Forelimb muscle (tissue), 1 donor: Measurements from ENCODE around the gene PKNOX2. TPM values are rescaled to one million over a fixed set of nuclear protein-coding genes. Genes with fewer than 3 reads are reported as not detected.

Source experiments
- DNase-seq: peaks from one replicate; pipeline ENCODE4 v3.0.0-alpha.2; 2013; ENCODE audit warnings: low read depth
- polyA plus RNA-seq: library from polyadenylated mRNA; unstranded; fragments of 120-200 nt; gene quantifications from one replicate; pipeline ENCODE4 v1.2.1, GENCODE V29; 2013; ENCODE audit not compliant: insufficient read length

Gene PKNOX2
- polyA plus RNA-seq, 1 donor, result 27.6 TPM

DNA sequence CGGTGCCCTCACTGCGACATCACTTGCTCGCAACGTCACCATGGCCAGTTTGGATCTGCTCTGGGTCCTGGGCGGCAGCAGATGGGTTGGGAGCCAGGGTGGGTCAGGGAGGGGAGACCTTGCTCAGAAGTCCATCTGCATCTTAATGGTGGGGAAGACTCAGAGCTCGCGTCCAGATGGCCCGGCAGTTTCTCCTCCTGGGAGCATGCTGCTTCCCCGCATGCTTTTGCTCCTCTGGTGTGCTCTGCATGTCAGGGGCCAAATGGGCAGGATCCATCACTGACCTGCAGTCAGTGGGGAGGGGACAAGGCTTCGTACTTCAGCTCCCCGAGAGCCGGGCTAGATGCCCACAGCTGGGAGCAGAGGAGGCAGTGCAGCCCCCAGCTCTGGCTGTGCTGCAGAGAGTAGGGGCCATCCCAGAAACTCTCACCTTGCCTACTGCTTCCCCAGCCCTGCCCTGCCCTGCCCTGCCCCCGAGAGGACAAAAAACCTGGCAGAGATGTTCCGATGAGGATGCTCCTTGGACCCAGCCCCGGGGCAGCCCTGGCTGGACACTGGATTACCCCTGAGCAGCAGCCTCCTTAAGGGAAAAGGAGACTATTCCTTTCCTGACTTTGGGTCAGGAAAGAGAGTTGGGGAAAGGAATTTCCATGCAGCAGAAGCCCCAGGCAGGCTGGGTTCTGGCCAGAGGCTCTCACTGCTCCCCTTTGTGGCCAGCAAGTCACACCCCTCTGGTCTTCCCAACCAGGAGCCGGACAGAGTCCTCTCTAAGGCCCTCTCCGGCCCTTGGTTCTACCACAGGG is 149.9 kb downstream of the PKNOX2 start:
- no peak for DNase-seq

GRCh38 chr11:125315079-125315740 is 150.7 kb downstream of the PKNOX2 start:
- DNase-seq, result no peak

DNA sequence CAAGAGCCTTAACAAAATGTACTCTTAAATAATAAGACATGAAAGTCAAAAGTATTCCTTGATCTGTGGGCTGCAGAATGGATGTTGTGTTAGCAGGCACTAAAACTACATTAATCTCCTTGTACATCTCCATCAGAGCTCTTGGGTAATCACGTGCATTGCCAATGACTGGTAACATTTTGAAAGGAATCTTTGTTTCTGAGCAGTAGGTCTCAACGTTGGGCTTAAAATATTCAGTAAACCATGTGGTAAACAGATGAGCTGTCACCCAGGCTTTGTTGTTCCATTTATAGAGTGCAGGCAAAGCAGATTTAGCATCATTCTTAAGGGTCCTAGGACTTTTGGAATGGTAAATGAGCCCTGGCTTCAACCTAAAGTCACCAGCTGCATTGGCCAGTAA is 152.9 kb downstream of the PKNOX2 start:
- no peak for DNase-seq

DNA sequence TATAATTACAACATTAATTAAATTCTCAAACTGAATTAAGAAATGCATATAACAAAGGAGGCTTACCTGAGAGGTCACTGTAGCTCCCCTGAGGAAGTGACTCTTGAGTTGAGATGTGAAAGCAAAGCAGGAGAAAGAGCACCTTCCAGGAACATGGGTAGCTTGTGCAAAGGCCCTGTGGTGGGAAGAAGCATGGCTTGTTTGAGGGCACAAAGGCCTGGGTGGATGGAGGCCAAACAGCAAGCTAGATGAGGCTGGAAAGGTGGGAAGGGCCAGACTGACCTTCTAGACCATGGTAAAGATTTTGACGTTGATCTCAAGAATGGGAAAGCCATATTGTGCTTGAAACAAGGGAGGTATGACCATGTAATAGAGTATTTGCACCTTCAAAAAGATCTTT is 155.1 kb downstream of the PKNOX2 start:
- no peak for DNase-seq

- DNase-seq, result no peak
These were observed 156.0 kb downstream of the PKNOX2 start for GRCh38 chr11:125320347-125321076.

DNA sequence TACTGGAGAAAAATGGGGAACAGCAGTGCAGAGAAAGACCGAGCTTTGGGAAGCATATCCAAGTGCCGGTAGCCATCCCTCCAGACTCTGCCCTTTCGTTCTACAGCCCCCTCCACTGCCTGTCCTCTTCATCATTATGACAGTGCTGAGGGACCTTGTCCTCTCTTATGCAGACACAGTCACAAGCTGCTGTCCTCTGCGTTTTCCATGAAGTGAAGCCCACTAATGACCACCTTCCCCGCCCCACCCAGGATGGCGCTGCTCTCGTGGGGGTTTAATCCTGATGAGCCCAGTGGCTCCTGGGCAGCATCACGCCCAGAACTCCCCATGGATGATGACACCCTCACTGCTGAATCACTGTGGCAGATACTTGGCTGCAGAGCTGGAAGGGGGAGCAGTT is 157.7 kb downstream of the PKNOX2 start:
- DNase-seq, result no peak

- DNase-seq, result no peak
These were observed 160.6 kb downstream of the PKNOX2 start for GRCh38 chr11:125325196-125325595.

DNA sequence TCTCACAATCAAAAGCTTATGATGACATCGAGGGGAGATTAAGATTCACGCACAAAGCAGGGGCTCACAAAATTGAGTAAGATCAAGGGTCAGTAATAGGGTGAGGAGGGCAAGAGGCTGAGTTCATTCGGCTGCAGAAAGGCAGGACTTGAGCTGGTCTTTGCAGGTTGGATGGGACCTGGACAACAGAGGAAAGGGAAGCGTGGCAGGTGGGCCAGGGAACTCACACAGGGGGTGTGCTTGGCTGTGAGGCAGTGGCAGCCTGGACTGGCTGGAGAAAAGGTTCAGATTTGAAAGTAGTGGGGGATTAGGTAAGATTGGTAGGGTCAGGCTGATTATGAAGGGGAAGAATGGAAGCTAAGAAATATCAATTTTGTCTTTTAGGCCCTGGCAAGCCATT is 161.6 kb downstream of the PKNOX2 start:
- DNase-seq, result no peak

- DNase-seq, result no peak
These were observed 163.1 kb downstream of the PKNOX2 start for GRCh38 chr11:125327518-125328224.

- DNase-seq, result no peak
These were observed 163.7 kb downstream of the PKNOX2 start for GRCh38 chr11:125328225-125328580.

DNA sequence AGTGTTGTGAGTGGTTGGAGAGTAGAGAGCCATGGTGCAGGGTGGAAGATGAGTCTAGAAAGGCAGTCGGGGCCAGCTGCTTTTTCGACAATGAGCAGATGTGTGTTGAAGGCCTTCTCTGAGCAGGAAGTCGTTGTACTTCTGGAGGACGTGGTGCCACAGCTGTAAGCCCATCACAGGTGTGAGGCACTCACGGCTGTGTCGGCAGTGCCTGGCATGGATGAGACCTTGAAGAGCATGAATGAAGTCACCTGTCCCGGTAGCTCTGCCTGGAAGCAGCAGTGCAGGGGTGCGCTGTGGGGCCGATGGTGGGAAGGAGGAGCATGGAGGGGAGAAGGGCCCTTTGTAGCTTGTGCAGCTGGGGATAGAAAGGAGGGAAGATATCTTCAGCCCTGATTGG is 165.2 kb downstream of the PKNOX2 start:
- no peak for DNase-seq

DNA sequence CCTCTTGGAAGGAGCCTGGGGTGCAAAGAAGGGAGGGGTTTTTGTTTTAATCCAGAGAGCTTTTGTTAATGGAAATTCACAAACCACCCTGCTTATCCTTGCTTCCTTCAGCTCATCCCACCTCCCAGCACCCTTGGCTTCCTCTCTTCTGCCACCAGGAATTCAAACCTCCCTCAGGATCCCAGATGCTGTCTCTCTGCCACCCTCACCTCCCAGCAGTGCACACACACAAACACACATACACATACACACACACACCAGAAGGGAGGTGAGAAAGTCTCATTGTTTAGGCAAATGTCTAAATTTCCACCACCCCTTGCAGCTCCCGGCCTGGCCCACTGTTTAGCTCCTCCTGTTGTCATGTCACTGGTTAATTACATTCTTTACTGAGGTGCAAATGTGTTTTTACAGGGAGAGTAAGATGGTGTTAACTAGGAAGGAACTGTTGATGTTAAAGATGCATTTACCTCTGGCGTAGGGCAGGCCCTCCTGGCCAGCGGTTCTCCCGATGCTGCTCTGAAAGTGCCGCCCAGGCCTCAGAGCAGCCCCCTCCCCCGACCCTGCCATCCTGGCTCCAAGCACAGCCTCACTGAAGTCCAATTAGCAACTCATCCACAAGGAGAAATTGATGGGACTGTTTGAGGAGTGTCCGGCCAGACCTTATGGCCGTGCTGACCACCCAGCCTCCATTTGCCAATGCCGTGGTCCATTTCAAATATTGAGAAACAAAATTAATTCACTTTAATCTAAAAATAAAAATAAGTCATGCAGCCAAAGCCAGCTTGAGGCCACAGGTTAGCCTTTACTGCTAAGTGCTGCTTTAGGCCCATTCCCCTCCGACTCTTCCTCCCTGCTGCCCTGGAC is 166.1 kb downstream of the PKNOX2 start:
- DNase-seq, result no peak

GRCh38 chr11:125331357-125332035 is 166.9 kb downstream of the PKNOX2 start:
- no peak for DNase-seq

GRCh38 chr11:125332821-125333220 is 168.3 kb downstream of the PKNOX2 start:
- DNase-seq, result no peak

GRCh38 chr11:125333354-125334073 is 169.0 kb downstream of the PKNOX2 start:
- no peak for DNase-seq

- DNase-seq, result no peak
These were observed 170.6 kb downstream of the PKNOX2 start for GRCh38 chr11:125335106-125335505.

- DNase-seq, result no peak
These were observed 173.6 kb downstream of the PKNOX2 start for GRCh38 chr11:125337836-125338834.
